ENCODE data around the gene AGFG2. TPM values are rescaled to one million over a fixed set of nuclear protein-coding genes. Genes with fewer than 3 reads are reported as not detected.
"Not testable (repeated sequence)": the region's sequence is repeated elsewhere in the genome, so short reads cannot be mapped to it uniquely, and the experiment has no call there.

AGFG2 gene
- total RNA-seq, 1 donor: 9.4 TPM

- Histone ChIP-seq H4K20me1 (ENCODE audit: insufficient read depth, low read length) (no peaks in the 10 kb centered on the region), H3K27me3 (ENCODE audit: insufficient read depth, low read length) (no peaks in the 10 kb centered on the region), H3K27ac (ENCODE audit: low read depth, low read length) (peak overlapping the region; percentile 90), H3K4me3 (ENCODE audit: insufficient read depth, low read length) (no peak overlapping the region), H2AFZ (ENCODE audit: low read length) (no peak overlapping the region), H3K79me2 (ENCODE audit: insufficient read depth, low read length) (peaks cover 28% of the 10 kb centered on the region), H3K4me1 (ENCODE audit: insufficient read depth, low read length) (peaks cover 53% of the 10 kb centered on the region), H3K9me3 (ENCODE audit: low read depth, low read length) (no peaks in the 10 kb centered on the region), H3K4me2 (ENCODE audit: insufficient read depth, low read length) (peak overlapping the region; percentile 80), H3K36me3 (ENCODE audit: insufficient read depth, low read length) (peaks cover 4% of the 10 kb centered on the region)
- no peak for DNase-seq (ENCODE audit: insufficient read length, low spot score, missing footprints)
- no peak for TF ChIP-seq CTCF (IDR thresholded peaks at IDR 0.05; ENCODE audit: extremely low read depth, low read depth, low read length)
Observed at GRCh38 chr7:100546926-100547800, 8.2 kb downstream of the AGFG2 start.

DNA sequence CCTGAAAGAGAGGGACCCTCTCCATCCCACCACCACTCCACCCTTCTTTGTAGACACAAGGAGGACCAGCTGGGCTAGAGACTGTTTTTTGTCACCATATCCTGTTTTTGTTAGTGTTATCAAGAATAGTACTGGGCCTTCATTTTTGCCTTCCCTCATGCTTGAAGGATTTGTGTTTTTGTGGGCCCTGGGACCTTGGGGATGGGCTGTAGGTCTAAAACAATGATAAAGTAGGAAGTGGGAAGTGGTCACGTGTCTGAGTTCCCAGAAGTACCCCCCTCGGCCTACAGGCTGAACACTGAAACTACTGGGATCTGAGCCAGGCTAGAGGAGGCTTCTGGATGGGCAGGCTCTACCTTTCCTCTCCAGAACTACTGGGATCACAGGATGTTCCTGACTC, 8.9 kb downstream of the AGFG2 start:
- H3K4me2 ChIP-seq (ENCODE audit: insufficient read depth, low read length): no peak overlapping the region
- no peak overlapping the region for H3K4me3 ChIP-seq (ENCODE audit: insufficient read depth, low read length)
- H3K9me3 ChIP-seq (ENCODE audit: low read depth, low read length): no peaks in the 10 kb centered on the region
- no peak overlapping the region for H3K27ac ChIP-seq (ENCODE audit: low read depth, low read length)
- TF ChIP-seq CTCF (IDR thresholded peaks at IDR 0.05; ENCODE audit: extremely low read depth, low read depth, low read length): no peak
- peaks cover 10% of the 10 kb centered on the region for H3K36me3 ChIP-seq (ENCODE audit: insufficient read depth, low read length)
- peaks cover 53% of the 10 kb centered on the region for H3K4me1 ChIP-seq (ENCODE audit: insufficient read depth, low read length)
- H2AFZ ChIP-seq (ENCODE audit: low read length): no peak overlapping the region
- H3K27me3 ChIP-seq (ENCODE audit: insufficient read depth, low read length): no peaks in the 10 kb centered on the region
- H3K79me2 ChIP-seq (ENCODE audit: insufficient read depth, low read length): peaks cover 22% of the 10 kb centered on the region
- DNase-seq (ENCODE audit: insufficient read length, low spot score, missing footprints): no peak
- H4K20me1 ChIP-seq (ENCODE audit: insufficient read depth, low read length): no peaks in the 10 kb centered on the region

- not testable (repeated sequence) for H3K4me2 ChIP-seq (ENCODE audit: insufficient read depth, low read length); H2AFZ ChIP-seq (ENCODE audit: low read length); H3K27me3 ChIP-seq (ENCODE audit: insufficient read depth, low read length); H4K20me1 ChIP-seq (ENCODE audit: insufficient read depth, low read length); H3K4me3 ChIP-seq (ENCODE audit: insufficient read depth, low read length); H3K27ac ChIP-seq (ENCODE audit: low read depth, low read length); H3K9me3 ChIP-seq (ENCODE audit: low read depth, low read length)
- peak; percentile 46 for DNase-seq (ENCODE audit: insufficient read length, low spot score, missing footprints)
- peaks cover 21% of the 10 kb centered on the region for H3K79me2 ChIP-seq (ENCODE audit: insufficient read depth, low read length)
- peaks cover 12% of the 10 kb centered on the region for H3K36me3 ChIP-seq (ENCODE audit: insufficient read depth, low read length)
- peaks cover 50% of the 10 kb centered on the region for H3K4me1 ChIP-seq (ENCODE audit: insufficient read depth, low read length)
Observed at GRCh38 chr7:100548446-100548845, 9.4 kb downstream of the AGFG2 start.

- TF ChIP-seq CTCF (IDR thresholded peaks at IDR 0.05; ENCODE audit: extremely low read depth, low read depth, low read length): no peak
- no peaks in the 10 kb centered on the region for H4K20me1 ChIP-seq (ENCODE audit: insufficient read depth, low read length)
- no peak overlapping the region for H3K4me2 ChIP-seq (ENCODE audit: insufficient read depth, low read length)
- H3K4me3 ChIP-seq (ENCODE audit: insufficient read depth, low read length): no peak overlapping the region
- no peak overlapping the region for H3K27ac ChIP-seq (ENCODE audit: low read depth, low read length)
- no peak overlapping the region for H2AFZ ChIP-seq (ENCODE audit: low read length)
- H3K9me3 ChIP-seq (ENCODE audit: low read depth, low read length): no peaks in the 10 kb centered on the region
- peaks cover 8% of the 10 kb centered on the region for H3K79me2 ChIP-seq (ENCODE audit: insufficient read depth, low read length)
- no peak for DNase-seq (ENCODE audit: insufficient read length, low spot score, missing footprints)
- H3K27me3 ChIP-seq (ENCODE audit: insufficient read depth, low read length): no peaks in the 10 kb centered on the region
- peaks cover 13% of the 10 kb centered on the region for H3K36me3 ChIP-seq (ENCODE audit: insufficient read depth, low read length)
- H3K4me1 ChIP-seq (ENCODE audit: insufficient read depth, low read length): peaks cover 23% of the 10 kb centered on the region
Observed at GRCh38 chr7:100552532-100552931, 13.5 kb downstream of the AGFG2 start.
